PC-9 (cell line): ENCODE results near the gene PASK. TPM values are rescaled to one million over a fixed set of nuclear protein-coding genes. Genes with fewer than 3 reads are reported as not detected.

Source experiments
- BruUV-seq: library from RNA; stranded (reverse); fragments of 400-500 nt; replicated peaks from 2 replicates; lab custom pipeline; 2021; lab: Mats Ljungman, UMichigan
- CTCF ChIA-PET: fragments of 300-600 bp; sonication (Branson Sonifier 250); formaldehyde crosslinking; loops from one replicate; lab custom pipeline; 2022; ENCODE audit warnings: antibody characterized with exemption; lab: Charles Lee
- POLR2A ChIA-PET: fragments of 300-600 bp; sonication (Branson Sonifier 250); formaldehyde crosslinking; loops from one replicate; lab custom pipeline; 2022; ENCODE audit warnings: antibody characterized with exemption; ENCODE audit not compliant: unreplicated experiment; lab: Charles Lee
- DNase-seq, 2 experiments: peaks; one replicate each; pipeline versions ENCODE4 v3.0.0 to v3.0.0-alpha.2; 2015 to 2022; ENCODE audit warnings: mixed read lengths in 1 of 2
- H2AFZ ChIP-seq: fragments of 200-600 bp; sonication (generic); 2 replicates; pipeline ENCODE4 v1.8.1; 2017; ENCODE audit warnings: antibody characterized with exemption
- H3F3A ChIP-seq: fragments of 200-600 bp; sonication (generic); 2 replicates; pipeline ENCODE4 v1.8.1; 2017; ENCODE audit warnings: antibody characterized with exemption, mild to moderate bottlenecking, low read depth; ENCODE audit not compliant: insufficient read depth
- H3K27ac ChIP-seq: fragments of 200-600 bp; sonication (generic); 2 replicates; pipeline ENCODE4 v1.6.1; 2016; ENCODE audit warnings: mixed run types
- H3K27me3 ChIP-seq: fragments of 200-600 bp; sonication (generic); 2 replicates; pipeline ENCODE4 v1.6.1; 2016; ENCODE audit warnings: low read depth, mixed run types; ENCODE audit not compliant: insufficient read depth
- H3K36me3 ChIP-seq: fragments of 200-600 bp; sonication (generic); 2 replicates; pipeline ENCODE4 v1.6.1; 2016; ENCODE audit warnings: low read depth, mixed run types
- H3K4me1 ChIP-seq: fragments of 200-600 bp; sonication (generic); replicated peaks from 2 replicates; pipeline ENCODE4 v1.6.1; 2016; ENCODE audit warnings: mixed run types; ENCODE audit not compliant: insufficient read depth
- H3K4me2 ChIP-seq: fragments of 200-600 bp; sonication (generic); 2 replicates; pipeline ENCODE4 v1.6.1; 2017; ENCODE audit warnings: mixed run types
- H3K4me3 ChIP-seq: fragments of 200-600 bp; sonication (generic); 2 replicates; pipeline ENCODE4 v1.6.1; 2016; ENCODE audit warnings: mixed run types
- H3K79me2 ChIP-seq: fragments of 200-600 bp; sonication (generic); 2 replicates; pipeline ENCODE4 v1.6.1; 2017; ENCODE audit warnings: low read depth, mixed run types
- H3K9me2 ChIP-seq: fragments of 200-600 bp; sonication (generic); 2 replicates; pipeline ENCODE4 v1.8.1; 2017; ENCODE audit warnings: mild to moderate bottlenecking; ENCODE audit not compliant: insufficient read depth
- H3K9me3 ChIP-seq: fragments of 200-600 bp; sonication (generic); 2 replicates; pipeline ENCODE4 v1.8.1; 2016; ENCODE audit warnings: low read depth; ENCODE audit not compliant: insufficient read depth
- H4K20me1 ChIP-seq: fragments of 200-600 bp; sonication (generic); 2 replicates; pipeline ENCODE4 v1.8.1; 2017; ENCODE audit not compliant: insufficient read depth
- EZH2 ChIP-seq: fragments of 200-600 bp; sonication (generic); IDR thresholded peaks from 2 replicates; pipeline ENCODE4 v1.8.0; 2017; ENCODE audit warnings: antibody characterized with exemption, low read depth
- intact Hi-C: fragments of 100-400 bp; cut with micrococcal nuclease; formaldehyde crosslinking; loops from one replicate; pipeline ENCODE4 v1.10.0; 2022; ENCODE audit not compliant: unreplicated experiment
- total RNA-seq: library from RNA; stranded (reverse); gene quantifications from 2 replicates; pipeline ENCODE4 v1.2.3, GENCODE V29; 2021
- TF ChIP-seq, protein P1 (sequence below): fragments of 200-600 bp; sonication (generic); conservative IDR thresholded peaks from 2 replicates; pipeline ENCODE4 v1.6.1; 2017; ENCODE audit warnings: mixed run types, antibody characterized with exemption, mild to moderate bottlenecking, moderate library complexity

The PASK gene
- total RNA-seq, 1 experiment from 2014 or later = 77.5 TPM

DNA sequence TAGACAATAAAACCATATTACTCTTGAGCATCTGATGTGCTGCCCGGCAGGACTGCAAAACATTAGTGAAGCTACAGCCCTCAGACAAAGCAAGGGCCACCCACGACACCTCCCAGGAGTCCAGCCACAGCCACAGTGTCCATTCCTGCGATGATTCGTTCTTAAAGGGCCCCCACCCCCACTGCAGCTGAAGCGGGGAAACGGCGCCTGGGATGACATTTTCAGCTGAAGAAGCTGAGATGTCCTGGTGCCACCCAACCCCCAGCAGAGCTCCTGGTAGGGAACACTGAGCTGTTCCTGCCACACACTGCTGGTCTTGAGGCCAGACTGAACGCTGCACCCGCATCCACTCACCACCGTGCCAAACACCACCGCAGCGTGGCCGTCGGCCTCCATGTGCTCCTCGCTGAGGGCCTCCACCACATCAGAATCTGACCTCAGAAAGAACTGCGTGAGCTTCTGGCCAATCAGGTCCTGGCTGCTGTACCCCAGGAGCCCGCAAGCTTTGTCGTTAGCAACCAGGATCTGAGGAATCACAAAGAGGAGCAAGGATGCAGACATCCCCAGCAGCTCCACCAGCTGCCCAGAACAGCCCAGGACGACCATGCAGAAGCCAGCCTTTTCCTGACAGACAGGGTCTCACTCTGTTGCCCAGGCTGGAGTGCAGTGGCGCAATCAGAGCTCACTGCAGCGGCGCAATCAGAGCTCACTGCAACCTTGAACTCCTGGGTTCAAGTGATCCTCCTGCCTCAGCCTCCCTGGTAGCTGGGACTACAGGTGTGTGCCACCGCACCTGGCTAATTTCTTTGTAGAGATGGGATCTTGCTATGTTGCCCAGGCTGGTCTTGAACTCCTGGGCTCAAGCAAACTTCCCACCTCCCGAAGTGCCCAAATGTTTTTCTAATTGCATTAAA, 9.5 kb downstream of the PASK start:
- Histone ChIP-seq H2AFZ (no peak overlapping the region), H3K27ac (no peak overlapping the region), H3K4me3 (no peak overlapping the region), H3K36me3 (0 out of 2 replicates have a peak, but pooled peaks cover 11% of the 10 kb centered on the region), H3K9me3 (no peaks in the 10 kb centered on the region), H3K4me2 (no peak overlapping the region), H3K79me2 (peaks cover 7% of the 10 kb centered on the region; the same call in 1 of the 2 replicates), H3K4me1 (no peaks in the 10 kb centered on the region), H3K9me2 (no peaks in the 10 kb centered on the region), H4K20me1 (no peaks in the 10 kb centered on the region), H3K27me3 (no peaks in the 10 kb centered on the region), H3F3A (no peaks in the 10 kb centered on the region)
- ChIA-PET POLR2A (no interaction called here), CTCF (no interaction called here)
- intact Hi-C loops = no loop called here
- TF ChIP-seq, protein P1, sequence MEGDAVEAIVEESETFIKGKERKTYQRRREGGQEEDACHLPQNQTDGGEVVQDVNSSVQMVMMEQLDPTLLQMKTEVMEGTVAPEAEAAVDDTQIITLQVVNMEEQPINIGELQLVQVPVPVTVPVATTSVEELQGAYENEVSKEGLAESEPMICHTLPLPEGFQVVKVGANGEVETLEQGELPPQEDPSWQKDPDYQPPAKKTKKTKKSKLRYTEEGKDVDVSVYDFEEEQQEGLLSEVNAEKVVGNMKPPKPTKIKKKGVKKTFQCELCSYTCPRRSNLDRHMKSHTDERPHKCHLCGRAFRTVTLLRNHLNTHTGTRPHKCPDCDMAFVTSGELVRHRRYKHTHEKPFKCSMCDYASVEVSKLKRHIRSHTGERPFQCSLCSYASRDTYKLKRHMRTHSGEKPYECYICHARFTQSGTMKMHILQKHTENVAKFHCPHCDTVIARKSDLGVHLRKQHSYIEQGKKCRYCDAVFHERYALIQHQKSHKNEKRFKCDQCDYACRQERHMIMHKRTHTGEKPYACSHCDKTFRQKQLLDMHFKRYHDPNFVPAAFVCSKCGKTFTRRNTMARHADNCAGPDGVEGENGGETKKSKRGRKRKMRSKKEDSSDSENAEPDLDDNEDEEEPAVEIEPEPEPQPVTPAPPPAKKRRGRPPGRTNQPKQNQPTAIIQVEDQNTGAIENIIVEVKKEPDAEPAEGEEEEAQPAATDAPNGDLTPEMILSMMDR = no peak
- no peak for TF ChIP-seq EZH2
- no TSS peak for BruUV-seq
- no peak for DNase-seq

DNA sequence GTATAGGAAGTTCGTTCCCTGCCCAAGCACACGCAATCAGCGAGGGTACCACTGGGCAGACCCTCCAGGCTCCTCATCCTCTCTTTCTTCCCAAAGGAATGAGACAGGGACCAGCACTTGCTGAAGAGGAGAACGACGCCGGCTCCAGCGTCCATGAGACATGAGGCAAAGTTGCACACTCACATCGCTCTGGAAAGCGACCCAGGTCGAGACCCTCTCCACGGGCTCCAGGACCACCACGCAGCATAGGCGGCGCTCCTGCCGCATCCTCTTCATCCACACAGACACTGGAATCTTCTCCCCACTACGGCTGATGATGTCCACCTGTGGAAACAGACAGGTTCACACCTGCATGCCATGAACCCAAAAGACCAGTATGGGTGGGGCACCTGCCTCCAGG, 10.8 kb downstream of the PASK start:
- no peaks in the 10 kb centered on the region for H3K27me3 ChIP-seq
- H3K4me3 ChIP-seq = no peak overlapping the region
- H3K4me2 ChIP-seq = no peak overlapping the region
- BruUV-seq = no TSS peak
- H3K4me1 ChIP-seq = no peaks in the 10 kb centered on the region
- ChIA-PET CTCF (no interaction called here), POLR2A (no interaction called here)
- no peaks in the 10 kb centered on the region for H3F3A ChIP-seq
- no peak for DNase-seq
- 0 out of 2 replicates have a peak, but pooled peaks cover 11% of the 10 kb centered on the region for H3K36me3 ChIP-seq
- no peaks in the 10 kb centered on the region for H3K9me3 ChIP-seq
- no peaks in the 10 kb centered on the region for H3K79me2 ChIP-seq
- intact Hi-C loops = no loop called here
- TF ChIP-seq, protein P1 = no peak
- no peaks in the 10 kb centered on the region for H3K9me2 ChIP-seq
- no peak overlapping the region for H3K27ac ChIP-seq
- H4K20me1 ChIP-seq = no peaks in the 10 kb centered on the region
- H2AFZ ChIP-seq = no peak overlapping the region

GRCh38 chr2:241137276-241138190, 11.7 kb downstream of the PASK start:
- Histone ChIP-seq H3K4me2 (no peak overlapping the region), H2AFZ (no peak overlapping the region), H3K27ac (no peak overlapping the region), H3K27me3 (no peaks in the 10 kb centered on the region), H3K4me3 (no peak overlapping the region), H3K9me3 (no peaks in the 10 kb centered on the region), H3K4me1 (no peaks in the 10 kb centered on the region), H4K20me1 (no peaks in the 10 kb centered on the region), H3K36me3 (0 out of 2 replicates have a peak, but pooled peaks cover 9% of the 10 kb centered on the region), H3F3A (no peaks in the 10 kb centered on the region), H3K79me2 (no peaks in the 10 kb centered on the region), H3K9me2 (no peaks in the 10 kb centered on the region)
- CTCF ChIA-PET = no interaction called here
- no peak for DNase-seq
- BruUV-seq = no TSS peak
- intact Hi-C loops = no loop called here
- TF ChIP-seq, protein P1 = no peak
- TF ChIP-seq EZH2 = no peak
- POLR2A ChIA-PET = interaction anchor here (0.6 kb wide), 1 partner anchor 39 kb away, joined by 3 read pairs; no protein-coding TSS in a partner anchor
